Subcutaneous adipose tissue (tissue), 4 donors: ENCODE results near the gene SHH. TPM values are rescaled to one million over a fixed set of nuclear protein-coding genes. Genes with fewer than 3 reads are reported as not detected.

Experiments used
- CTCF ChIP-seq: fragments of 450-650 bp; IDR thresholded peaks from one replicate; pipeline ENCODE4 v1.5.1; 2016; ENCODE audit warnings: low read depth, mild to moderate bottlenecking, control low read depth, antibody characterized with exemption, moderate library complexity
- total RNA-seq, 4 donors: library from RNA; depleted of rRNA; stranded (reverse); fragments of >200 nt; gene quantifications; one replicate each; pipeline ENCODE4 v1.1.0, GENCODE V29; 2016

Gene SHH
- total RNA-seq: not detected

- TF ChIP-seq CTCF: no peak
Measured at GRCh38 chr7:155811895-155812761, at the start of gene SHH. Gene SHH (minus strand): TSS chr7:155812463. CDS start chr7:155812122, 341 bp downstream.

- TF ChIP-seq CTCF: no peak
Measured at GRCh38 chr7:155861480-155861868, 49.2 kb upstream of the SHH start.

GRCh38 chr7:155860840-155861479 lies 48.7 kb upstream of the SHH start:
- TF ChIP-seq CTCF: no peak

DNA sequence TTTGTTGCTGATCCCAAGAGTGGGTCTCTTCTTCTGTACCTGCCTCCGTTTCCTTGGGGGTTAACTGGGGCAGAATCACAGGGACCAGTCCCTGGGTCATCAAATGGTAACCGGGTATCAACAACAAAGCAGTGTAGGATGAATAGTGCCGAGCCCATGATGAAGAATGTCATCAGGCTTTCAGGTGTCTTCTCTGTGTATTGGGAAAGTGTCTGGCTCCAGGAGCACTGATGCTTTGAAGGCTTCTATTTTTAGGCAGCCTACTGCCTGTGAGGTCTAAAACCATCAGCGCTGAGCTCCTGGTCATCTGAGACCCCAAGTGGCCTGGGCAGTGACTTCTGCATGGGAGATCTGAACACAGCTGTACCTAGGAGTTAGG lies 48.2 kb upstream of the SHH start:
- TF ChIP-seq CTCF: no peak

DNA sequence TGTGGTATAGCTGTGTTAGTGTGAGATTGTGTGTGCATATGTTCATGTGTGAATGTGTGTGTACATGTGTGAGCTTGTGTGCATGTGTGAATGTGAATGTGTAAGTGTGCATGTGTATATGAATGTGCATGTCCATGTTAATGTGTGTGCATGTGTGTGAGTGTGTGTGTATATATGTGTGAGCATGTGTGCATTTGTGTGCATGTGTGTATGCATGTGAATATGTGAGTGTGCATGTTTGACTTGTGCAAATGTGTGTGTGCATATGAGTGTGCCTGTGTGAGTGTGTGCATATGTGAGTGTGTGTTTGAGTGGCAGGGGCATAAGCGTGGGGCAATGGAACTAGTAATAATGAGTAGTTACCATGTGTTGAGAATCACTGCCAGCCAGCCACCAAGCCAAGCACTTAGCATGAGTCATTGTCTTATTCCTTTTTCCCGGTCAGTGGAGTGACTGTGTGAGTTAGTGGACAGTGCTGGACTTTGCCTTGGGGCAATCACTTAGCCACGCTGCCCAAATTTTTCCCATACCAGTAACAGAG lies 46.3 kb upstream of the SHH start:
- no peak for TF ChIP-seq CTCF

DNA sequence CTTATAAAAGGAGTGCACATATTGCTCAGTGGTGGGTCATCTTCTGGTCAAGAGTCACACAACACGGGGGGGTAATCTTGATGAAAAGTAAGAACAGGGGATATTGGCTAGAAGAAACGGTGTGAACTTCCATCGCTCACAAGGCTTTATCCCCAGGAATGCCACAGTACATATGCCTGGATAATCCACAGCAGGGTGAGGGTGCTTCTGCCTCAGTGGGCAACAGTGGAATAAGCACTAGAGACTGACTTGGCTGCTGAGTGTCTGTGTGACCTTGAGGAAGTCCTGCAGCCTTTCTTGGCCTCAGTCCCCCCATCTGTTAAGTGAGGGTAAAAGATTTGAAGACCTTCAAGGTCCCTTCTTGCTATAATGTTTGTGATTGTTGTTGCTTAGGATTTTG lies 44.9 kb upstream of the SHH start:
- TF ChIP-seq CTCF: no peak

- TF ChIP-seq CTCF: no peak
Measured at GRCh38 chr7:155856656-155857055, 44.4 kb upstream of the SHH start.
